ENCODE results near the gene PHTF2. TPM values are rescaled to one million over a fixed set of nuclear protein-coding genes. Genes with fewer than 3 reads are reported as not detected.

The PHTF2 gene
- polyA plus RNA-seq, 1 experiment = 60.1 TPM

GRCh38 chr7:77877791-77878190 is 79.2 kb downstream of the PHTF2 start:
- TF ChIP-seq, protein P1, sequence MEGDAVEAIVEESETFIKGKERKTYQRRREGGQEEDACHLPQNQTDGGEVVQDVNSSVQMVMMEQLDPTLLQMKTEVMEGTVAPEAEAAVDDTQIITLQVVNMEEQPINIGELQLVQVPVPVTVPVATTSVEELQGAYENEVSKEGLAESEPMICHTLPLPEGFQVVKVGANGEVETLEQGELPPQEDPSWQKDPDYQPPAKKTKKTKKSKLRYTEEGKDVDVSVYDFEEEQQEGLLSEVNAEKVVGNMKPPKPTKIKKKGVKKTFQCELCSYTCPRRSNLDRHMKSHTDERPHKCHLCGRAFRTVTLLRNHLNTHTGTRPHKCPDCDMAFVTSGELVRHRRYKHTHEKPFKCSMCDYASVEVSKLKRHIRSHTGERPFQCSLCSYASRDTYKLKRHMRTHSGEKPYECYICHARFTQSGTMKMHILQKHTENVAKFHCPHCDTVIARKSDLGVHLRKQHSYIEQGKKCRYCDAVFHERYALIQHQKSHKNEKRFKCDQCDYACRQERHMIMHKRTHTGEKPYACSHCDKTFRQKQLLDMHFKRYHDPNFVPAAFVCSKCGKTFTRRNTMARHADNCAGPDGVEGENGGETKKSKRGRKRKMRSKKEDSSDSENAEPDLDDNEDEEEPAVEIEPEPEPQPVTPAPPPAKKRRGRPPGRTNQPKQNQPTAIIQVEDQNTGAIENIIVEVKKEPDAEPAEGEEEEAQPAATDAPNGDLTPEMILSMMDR (IDR thresholded peaks at IDR 0.05; ENCODE audit: low read depth, low read length) = no peak
- H3K4me3 ChIP-seq (ENCODE audit: low read depth, low read length) = no peak overlapping the region
- H3K27me3 ChIP-seq (ENCODE audit: control insufficient read depth, insufficient read depth, low read length) = no peaks in the 10 kb centered on the region
- DNase-seq (ENCODE audit: low read depth, low spot score) = no peak
- H3K27ac ChIP-seq (ENCODE audit: low read depth, low read length) = no peak overlapping the region
- CTCF ChIA-PET = no interaction called here
- POLR2A ChIA-PET = no interaction called here
- H3K9me3 ChIP-seq (ENCODE audit: control insufficient read depth, insufficient read depth, low read length) = no peaks in the 10 kb centered on the region

DNA sequence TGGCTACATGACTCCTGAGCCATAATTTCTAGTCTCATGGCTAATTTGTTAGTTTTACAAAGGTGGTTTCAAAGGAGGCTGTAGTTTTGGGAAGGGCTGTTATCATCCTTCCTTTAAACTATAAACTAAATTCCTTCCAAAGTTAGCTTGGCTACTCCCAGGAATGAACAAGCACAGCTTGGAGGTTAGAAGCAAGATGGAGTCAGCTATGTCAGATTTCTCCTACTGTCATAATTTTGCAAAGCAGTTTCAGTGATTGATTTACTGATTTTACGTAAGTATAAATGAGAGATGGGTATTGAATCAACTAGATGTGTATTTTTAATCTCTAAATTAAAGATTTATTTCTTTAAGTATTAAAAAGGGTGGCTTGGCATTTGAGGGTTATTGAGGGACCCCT is 79.9 kb downstream of the PHTF2 start:
- no peak for DNase-seq (ENCODE audit: low read depth, low spot score)
- no peaks in the 10 kb centered on the region for H3K27me3 ChIP-seq (ENCODE audit: control insufficient read depth, insufficient read depth, low read length)
- no peak overlapping the region for H3K27ac ChIP-seq (ENCODE audit: low read depth, low read length)
- no peak overlapping the region for H3K4me3 ChIP-seq (ENCODE audit: low read depth, low read length)
- CTCF ChIA-PET = no interaction called here
- POLR2A ChIA-PET = no interaction called here
- TF ChIP-seq, protein P1 (IDR thresholded peaks at IDR 0.05; ENCODE audit: low read depth, low read length) = no peak
- H3K9me3 ChIP-seq (ENCODE audit: control insufficient read depth, insufficient read depth, low read length) = no peaks in the 10 kb centered on the region

- TF ChIP-seq, protein P1 (IDR thresholded peaks at IDR 0.05; ENCODE audit: low read depth, low read length) = no peak
- ChIA-PET POLR2A (no interaction called here), CTCF (no interaction called here)
- Histone ChIP-seq H3K4me3 (ENCODE audit: low read depth, low read length) (no peak overlapping the region), H3K27me3 (ENCODE audit: control insufficient read depth, insufficient read depth, low read length) (no peaks in the 10 kb centered on the region), H3K9me3 (ENCODE audit: control insufficient read depth, insufficient read depth, low read length) (no peaks in the 10 kb centered on the region), H3K27ac (ENCODE audit: low read depth, low read length) (no peak overlapping the region)
- DNase-seq (ENCODE audit: low read depth, low spot score) = no peak
Measured at GRCh38 chr7:77879272-77879671, 80.7 kb downstream of the PHTF2 start.

DNA sequence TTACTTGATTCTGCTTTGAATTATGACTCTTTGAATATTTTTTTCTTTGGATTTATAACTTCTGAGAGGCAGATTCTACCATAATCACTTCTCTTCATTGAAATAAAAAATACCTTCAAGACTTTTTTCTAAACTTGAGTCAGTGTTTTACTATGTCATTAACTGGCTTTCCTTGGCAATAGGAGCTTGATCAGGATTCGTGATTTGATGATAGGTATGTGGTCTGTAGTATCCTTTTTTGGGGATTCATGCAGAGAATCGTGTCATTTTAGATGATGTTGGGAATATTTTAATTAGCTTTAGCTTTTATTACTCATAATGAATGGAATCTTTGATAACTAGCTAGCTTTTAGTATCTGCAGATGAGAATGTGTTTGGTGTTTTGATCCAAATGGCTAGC is 83.3 kb downstream of the PHTF2 start:
- POLR2A ChIA-PET = interaction anchor here (0.6 kb wide), 1 partner anchor 26 kb away, joined by 3 read pairs; no protein-coding TSS in a partner anchor
- no peak overlapping the region for H3K27ac ChIP-seq (ENCODE audit: low read depth, low read length)
- no peak overlapping the region for H3K4me3 ChIP-seq (ENCODE audit: low read depth, low read length)
- no peaks in the 10 kb centered on the region for H3K27me3 ChIP-seq (ENCODE audit: control insufficient read depth, insufficient read depth, low read length)
- CTCF ChIA-PET = no interaction called here
- TF ChIP-seq, protein P1 (IDR thresholded peaks at IDR 0.05; ENCODE audit: low read depth, low read length) = no peak
- no peak for DNase-seq (ENCODE audit: low read depth, low spot score)
- no peaks in the 10 kb centered on the region for H3K9me3 ChIP-seq (ENCODE audit: control insufficient read depth, insufficient read depth, low read length)

GRCh38 chr7:77885155-77885554 is 86.6 kb downstream of the PHTF2 start:
- ChIA-PET CTCF (no interaction called here), POLR2A (no interaction called here)
- no peak for DNase-seq (ENCODE audit: low read depth, low spot score)
- no peak overlapping the region for H3K4me3 ChIP-seq (ENCODE audit: low read depth, low read length)
- H3K27me3 ChIP-seq (ENCODE audit: control insufficient read depth, insufficient read depth, low read length) = no peaks in the 10 kb centered on the region
- TF ChIP-seq, protein P1 (IDR thresholded peaks at IDR 0.05; ENCODE audit: low read depth, low read length) = no peak
- no peak overlapping the region for H3K27ac ChIP-seq (ENCODE audit: low read depth, low read length)
- no peaks in the 10 kb centered on the region for H3K9me3 ChIP-seq (ENCODE audit: control insufficient read depth, insufficient read depth, low read length)
